Esophagus muscularis mucosa (tissue), 4 donors: Measurements from ENCODE around the gene GNG4.

ENCODE experiments used
- CTCF ChIP-seq, 3 experiments: fragments of 200-600 bp in 2 of 3; fragments of 450-650 bp in 1 of 3; sonication (generic) in 2 of 3; IDR thresholded peaks; one replicate each; pipeline ENCODE4 v1.5.1; 2017 to 2019; ENCODE audit warnings: antibody characterized with exemption in 3 of 3, mild to moderate bottlenecking in 2 of 3, moderate library complexity in 1 of 3
- EP300 ChIP-seq: sonication (generic); formaldehyde crosslinking; IDR thresholded peaks from one replicate; pipeline ENCODE4 v1.6.1; 2017; ENCODE audit warnings: antibody characterized with exemption
- POLR2A ChIP-seq: fragments of 450-650 bp; IDR thresholded peaks from one replicate; pipeline ENCODE4 v1.6.1; 2017; ENCODE audit warnings: antibody characterized with exemption, moderate library complexity, mild to moderate bottlenecking, low read depth
- POLR2AphosphoS5 ChIP-seq, 2 donors: sonication (generic); formaldehyde crosslinking; IDR thresholded peaks; one replicate each; pipeline ENCODE4 v1.6.1; 2017; ENCODE audit warnings: antibody characterized with exemption in 2 of 2

GRCh38 chr1:235504494-235505222 is 144.9 kb downstream of the GNG4 start:
- TF ChIP-seq CTCF (IDR thresholded peaks at IDR 0.05) (peak; percentile 72 to 92 (median 91)), POLR2A (peak; percentile 70), POLR2AphosphoS5 (IDR thresholded peaks at IDR 0.05) (peak; percentile 95 to 96), EP300 (peak; percentile 85)
